Skeletal muscle cell (primary cell): ENCODE data around the gene DTX4.

Source experiments
- DNase-seq: peaks from one replicate; pipeline ENCODE4 v3.0.0-alpha.2; 2010; ENCODE audit warnings: low read depth
- H3K4me3 ChIP-seq: 2 replicates; pipeline ENCODE4 v1.5.1; 2011; ENCODE audit warnings: low read depth, mild to moderate bottlenecking, control low read depth, low read length, moderate library complexity

The DTX4 gene

DNA sequence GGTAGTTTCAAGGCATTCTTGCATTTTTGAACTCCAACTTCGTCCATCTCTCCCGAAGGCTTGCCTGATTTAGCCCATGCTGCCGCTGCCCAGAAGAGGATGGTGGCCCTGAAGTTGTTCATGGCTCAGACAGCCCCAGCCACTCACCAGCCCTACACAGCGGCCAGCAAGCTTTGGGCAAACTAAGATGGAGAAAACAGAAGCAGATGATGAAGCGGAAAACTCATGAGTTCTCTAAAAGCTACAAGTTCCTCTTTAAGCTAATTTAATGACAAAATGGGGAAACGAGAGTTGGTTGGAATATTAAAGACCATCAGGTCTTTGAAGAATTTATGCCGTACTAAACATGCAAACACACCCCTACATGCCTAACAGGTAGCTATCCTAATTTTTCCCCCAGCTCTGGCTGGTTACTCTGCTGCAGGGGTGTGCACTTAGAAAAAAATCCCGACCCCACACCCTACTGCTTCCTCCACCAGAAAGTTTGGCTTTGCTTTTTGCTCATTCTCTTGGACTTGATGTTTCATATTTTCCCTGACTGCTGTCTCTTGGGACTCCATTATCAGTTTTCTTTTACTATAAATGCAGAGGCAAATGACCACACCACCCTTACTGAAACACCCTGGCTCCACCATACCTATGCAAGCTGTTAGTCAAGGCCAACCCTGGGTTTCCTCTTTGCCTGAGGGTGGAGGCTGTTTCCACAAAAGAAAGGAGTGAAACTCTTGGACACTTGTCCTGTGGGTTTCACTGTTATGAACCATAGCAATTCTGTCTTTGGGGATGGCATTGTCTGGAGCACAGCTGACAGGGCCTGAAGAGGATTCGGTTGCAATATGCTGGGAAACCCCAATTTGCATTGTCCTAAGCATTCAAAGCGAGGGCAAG lies 41.1 kb downstream of the DTX4 start, which contains the start of gene MPEG1:
Gene MPEG1 (minus strand): TSS at position 184 of the 888 bp plus-strand sequence. CDS start 62 bp downstream, at position 122.
- no peak for DNase-seq
- H3K4me3 ChIP-seq = no peak within 1 kb of the TSS

- no peak overlapping the region for H3K4me3 ChIP-seq
These were observed 42.4 kb downstream of the DTX4 start for GRCh38 chr11:59214141-59214893.

DNA sequence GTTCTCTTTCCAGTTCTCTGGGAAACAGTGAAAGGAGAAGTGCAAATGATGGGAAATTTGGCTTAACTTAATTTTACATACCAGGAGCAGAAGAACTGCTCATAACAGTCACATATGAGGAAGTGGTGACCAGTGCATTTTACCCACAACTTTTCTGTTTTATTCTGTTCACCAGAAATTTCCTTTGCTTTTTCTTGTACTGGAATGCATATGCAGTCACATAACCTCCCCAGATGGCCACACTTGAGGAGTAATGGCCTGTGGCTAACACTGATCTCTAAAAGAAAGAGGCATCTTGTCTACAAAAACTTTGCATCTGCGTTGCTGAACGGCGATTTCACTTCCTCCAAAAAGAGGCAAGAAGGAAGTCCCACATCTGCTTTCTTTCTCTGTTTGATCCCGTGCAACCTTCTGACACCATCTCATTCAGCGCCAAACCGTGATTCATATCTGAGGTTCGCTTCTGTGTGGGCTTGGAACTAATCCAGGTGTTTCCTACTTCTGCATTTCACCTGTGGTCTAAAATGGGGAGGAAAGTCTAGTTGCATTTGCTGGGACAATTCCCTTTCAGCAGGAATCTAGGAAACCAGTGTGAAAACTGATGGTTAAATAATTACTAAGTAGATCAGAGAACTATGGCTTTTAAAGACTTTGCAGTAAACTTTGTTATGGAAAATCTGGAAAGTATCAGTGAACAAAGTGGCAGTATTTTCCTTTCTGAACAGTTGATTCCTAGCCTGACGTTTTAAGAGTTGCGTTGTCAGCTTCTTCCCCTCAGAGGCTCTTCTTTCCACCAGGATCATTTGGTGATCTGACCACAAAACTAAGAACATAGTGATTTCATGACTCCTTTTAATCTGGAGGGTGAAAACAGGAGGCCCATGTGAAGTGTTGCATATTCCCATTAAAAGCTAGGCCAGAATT lies 45.0 kb downstream of the DTX4 start:
- H3K4me3 ChIP-seq = no peak overlapping the region
- DNase-seq = peak; percentile 13

More at GRCh38 chr11:59214141-59214893, 42.4 kb downstream of the DTX4 start:
- no peak for DNase-seq

DNA sequence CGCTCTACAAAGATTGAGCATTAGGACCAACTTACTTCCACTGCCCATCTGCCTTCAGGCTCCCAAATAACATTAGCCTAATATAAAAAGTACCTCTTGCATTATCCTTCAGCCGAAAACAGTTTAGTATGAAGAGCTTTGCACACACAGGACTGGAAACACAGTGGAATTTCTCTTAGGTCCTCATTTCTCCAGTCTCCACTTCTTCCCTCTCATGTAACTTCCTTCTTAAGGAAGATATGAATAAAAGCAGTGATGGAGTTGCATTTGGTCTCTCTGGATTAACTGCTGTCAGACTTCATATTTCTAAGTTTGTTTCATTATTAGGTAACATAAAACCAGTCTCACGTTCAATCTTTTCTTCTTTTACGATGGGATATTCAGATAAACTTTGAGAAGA lies 46.4 kb downstream of the DTX4 start:
- DNase-seq = no peak
- no peak overlapping the region for H3K4me3 ChIP-seq

DNA sequence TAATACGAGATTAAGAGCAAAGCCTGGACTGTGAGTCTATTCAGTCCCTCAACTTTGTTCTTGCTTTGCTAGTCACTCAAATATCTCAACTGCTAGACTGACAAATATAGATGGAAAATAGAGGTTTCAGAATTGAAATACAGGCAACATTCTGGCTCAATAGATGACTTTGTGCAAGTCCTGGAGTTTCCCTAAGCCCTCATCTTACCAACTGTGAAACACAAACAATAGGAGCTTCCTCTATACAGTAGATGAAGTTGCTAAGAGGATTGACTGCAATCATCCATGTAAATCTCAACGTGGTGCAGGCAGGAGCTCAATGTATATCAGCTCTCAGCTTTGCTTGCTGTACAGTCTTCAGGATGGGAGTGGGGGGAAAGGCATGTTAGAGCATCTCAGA lies 47.0 kb downstream of the DTX4 start:
- H3K4me3 ChIP-seq = no peak overlapping the region
- DNase-seq = no peak

- no peak overlapping the region for H3K4me3 ChIP-seq
- DNase-seq = no peak
These were observed 47.9 kb downstream of the DTX4 start for GRCh38 chr11:59219836-59220235.

DNA sequence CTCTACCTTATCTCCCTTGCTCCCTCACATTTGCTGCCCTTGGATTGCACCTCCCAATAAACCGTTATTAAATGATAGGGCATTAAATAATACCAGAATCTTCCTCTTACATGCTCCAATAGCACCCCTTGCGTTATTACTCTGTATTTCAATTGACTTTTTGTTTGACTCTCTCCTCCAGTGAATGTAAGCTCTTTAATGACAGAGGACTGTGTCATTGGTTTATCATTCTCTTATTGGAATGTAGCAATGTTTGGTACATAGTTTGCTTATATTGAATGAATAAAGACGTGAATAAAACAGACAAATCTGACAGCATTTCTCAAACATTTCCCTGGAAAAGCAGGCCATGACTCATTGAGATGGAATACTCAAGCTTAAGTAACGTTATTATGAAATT lies 49.5 kb downstream of the DTX4 start:
- peak; percentile 48 for DNase-seq

GRCh38 chr11:59222464-59223060 lies 50.6 kb downstream of the DTX4 start:
- no peak for DNase-seq
- H3K4me3 ChIP-seq = no peak overlapping the region

More for the DNA sequence above, 49.5 kb downstream of the DTX4 start:
- no peak overlapping the region for H3K4me3 ChIP-seq

GRCh38 chr11:59223177-59223576 lies 51.2 kb downstream of the DTX4 start:
- H3K4me3 ChIP-seq = no peak overlapping the region
- no peak for DNase-seq

- H3K4me3 ChIP-seq = no peak overlapping the region
- DNase-seq = peak; percentile 51
These were observed 51.7 kb downstream of the DTX4 start for GRCh38 chr11:59223611-59224010.

GRCh38 chr11:59224351-59224928 lies 52.5 kb downstream of the DTX4 start:
- H3K4me3 ChIP-seq = no peak overlapping the region
- no peak for DNase-seq

DNA sequence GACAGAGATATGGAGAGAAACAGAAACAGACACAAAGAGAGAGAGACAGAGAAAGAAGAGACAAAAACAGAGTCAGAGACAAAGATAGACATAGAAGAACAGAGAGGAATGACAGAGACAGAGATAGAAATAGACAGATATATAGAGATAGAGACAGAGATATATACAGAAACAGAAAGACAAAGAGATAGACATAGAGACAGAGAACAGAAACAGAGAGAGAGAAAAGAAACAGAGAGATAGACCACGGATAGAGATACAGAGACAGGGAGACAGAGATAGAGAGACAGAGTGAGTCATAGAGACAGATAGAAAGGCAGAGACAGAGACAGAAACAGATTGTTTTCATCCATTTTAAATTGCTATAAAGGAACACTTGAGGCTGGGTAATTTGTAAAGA lies 53.1 kb downstream of the DTX4 start:
- no peak overlapping the region for H3K4me3 ChIP-seq
- no peak for DNase-seq

GRCh38 chr11:59226396-59226795 lies 54.5 kb downstream of the DTX4 start:
- no peak for DNase-seq
- no peak overlapping the region for H3K4me3 ChIP-seq

- H3K4me3 ChIP-seq = no peak overlapping the region
- no peak for DNase-seq
These were observed 68.4 kb downstream of the DTX4 start for GRCh38 chr11:59240322-59240721.

- no peak overlapping the region for H3K4me3 ChIP-seq
- DNase-seq = no peak
These were observed 71.7 kb downstream of the DTX4 start for GRCh38 chr11:59243633-59244032.

- DNase-seq = no peak
These were observed 75.7 kb downstream of the DTX4 start for GRCh38 chr11:59247531-59248227.

DNA sequence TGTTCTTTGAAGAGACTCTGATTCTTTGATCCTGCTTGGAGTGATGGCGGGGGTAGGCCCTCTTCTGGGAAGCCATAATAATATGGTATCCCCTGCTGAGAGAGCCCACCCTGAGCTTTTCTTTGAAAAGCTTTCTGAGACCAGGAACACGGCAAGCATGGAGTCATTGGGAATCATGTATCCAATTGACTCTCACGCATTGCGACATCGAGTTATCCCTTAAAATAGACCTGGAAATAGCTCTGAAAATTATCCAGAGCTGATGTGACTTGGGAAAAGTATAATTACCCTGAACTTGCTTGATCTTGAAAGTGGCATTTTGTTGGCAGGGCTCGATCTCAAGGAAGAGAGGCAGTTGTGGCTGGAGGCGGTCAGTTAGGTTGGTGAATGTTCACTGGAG lies 77.6 kb downstream of the DTX4 start:
- DNase-seq = no peak
- no peak overlapping the region for H3K4me3 ChIP-seq

More at GRCh38 chr11:59247531-59248227, 75.7 kb downstream of the DTX4 start:
- no peak overlapping the region for H3K4me3 ChIP-seq

DNA sequence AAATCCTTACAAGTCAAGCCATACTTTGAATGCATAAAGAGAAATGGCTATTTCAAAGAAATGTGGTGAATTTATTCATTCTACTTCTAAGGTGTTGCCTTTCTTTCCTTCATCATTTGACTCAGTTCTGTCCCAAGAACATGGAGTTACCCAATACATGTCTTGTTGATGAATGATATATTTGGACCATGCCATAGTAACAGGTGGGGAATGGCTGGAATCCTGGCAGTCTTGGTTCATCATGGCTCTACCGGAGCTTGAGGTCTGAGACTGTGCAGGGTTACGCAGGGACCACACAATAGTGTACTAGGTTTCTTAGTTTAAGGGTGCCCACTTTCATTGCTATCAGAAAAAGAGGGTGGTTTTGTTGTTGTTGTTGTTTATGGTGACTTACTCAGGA lies 81.1 kb downstream of the DTX4 start:
- H3K4me3 ChIP-seq = no peak overlapping the region
- DNase-seq = no peak
